Parathyroid adenoma (tissue), 2 donors: ENCODE data around the gene SNUPN.
"Not testable (repeated sequence)": the region's sequence is repeated elsewhere in the genome, so short reads cannot be mapped to it uniquely, and the experiment has no call there.

Experiments used
- H2AFZ ChIP-seq: fragments of 300-600 bp; sonication (generic); one replicate; pipeline ENCODE4 v1.7.0; 2017; ENCODE audit warnings: antibody characterized with exemption, mild to moderate bottlenecking
- H3K27ac ChIP-seq: fragments of 300-600 bp; sonication (generic); one replicate; pipeline ENCODE4 v1.7.0; 2017
- H3K27me3 ChIP-seq: fragments of 300-600 bp; sonication (generic); one replicate; pipeline ENCODE4 v1.7.0; 2017; ENCODE audit warnings: low read length; ENCODE audit not compliant: control insufficient read depth, insufficient read depth
- H3K36me3 ChIP-seq: fragments of 300-600 bp; sonication (generic); one replicate; pipeline ENCODE4 v1.7.0; 2017; ENCODE audit warnings: low read length; ENCODE audit not compliant: control insufficient read depth, insufficient read depth
- H3K4me1 ChIP-seq: fragments of 300-600 bp; sonication (generic); one replicate; pipeline ENCODE4 v1.7.0; 2017; ENCODE audit warnings: control low read depth
- H3K4me2 ChIP-seq: fragments of 300-600 bp; sonication (generic); one replicate; pipeline ENCODE4 v1.7.0; 2017; ENCODE audit warnings: low read length
- H3K4me3 ChIP-seq: fragments of 300-600 bp; sonication (generic); one replicate; pipeline ENCODE4 v1.7.0; 2017; ENCODE audit warnings: low read depth, low read length
- H3K79me2 ChIP-seq: fragments of 300-600 bp; sonication (generic); one replicate; pipeline ENCODE4 v1.7.0; 2017; ENCODE audit warnings: control low read depth
- H3K9ac ChIP-seq: fragments of 300-600 bp; sonication (generic); one replicate; pipeline ENCODE4 v1.7.0; 2017; ENCODE audit warnings: mild to moderate bottlenecking
- H3K9me3 ChIP-seq: fragments of 300-600 bp; sonication (generic); one replicate; pipeline ENCODE4 v1.7.0; 2017; ENCODE audit warnings: low read length; ENCODE audit not compliant: control insufficient read depth
- CTCF ChIP-seq: fragments of 300-600 bp; sonication (generic); IDR thresholded peaks from one replicate; pipeline ENCODE4 v1.7.0; 2017; ENCODE audit warnings: antibody characterized with exemption, mild to moderate bottlenecking
- donor health status: primary hyperparathyroidism.

SNUPN gene

GRCh38 chr15:75590239-75590638 is 35.3 kb downstream of the SNUPN start:
- H3K9me3 ChIP-seq: no peaks in the 10 kb centered on the region
- no peak for TF ChIP-seq CTCF
- H3K4me3 ChIP-seq: no peak overlapping the region
- H3K4me2 ChIP-seq: no peak overlapping the region
- no peak overlapping the region for H2AFZ ChIP-seq
- H3K36me3 ChIP-seq: no peaks in the 10 kb centered on the region
- no peaks in the 10 kb centered on the region for H3K4me1 ChIP-seq
- no peaks in the 10 kb centered on the region for H3K79me2 ChIP-seq
- no peak overlapping the region for H3K27ac ChIP-seq
- H3K27me3 ChIP-seq: no peaks in the 10 kb centered on the region
- H3K9ac ChIP-seq: no peak overlapping the region

GRCh38 chr15:75589071-75589470 is 36.5 kb downstream of the SNUPN start:
- no peak overlapping the region for H3K4me3 ChIP-seq
- no peaks in the 10 kb centered on the region for H3K4me1 ChIP-seq
- no peaks in the 10 kb centered on the region for H3K27me3 ChIP-seq
- H2AFZ ChIP-seq: no peak overlapping the region
- H3K4me2 ChIP-seq: no peak overlapping the region
- H3K36me3 ChIP-seq: no peaks in the 10 kb centered on the region
- no peaks in the 10 kb centered on the region for H3K9me3 ChIP-seq
- H3K27ac ChIP-seq: no peak overlapping the region
- TF ChIP-seq CTCF: no peak
- no peaks in the 10 kb centered on the region for H3K79me2 ChIP-seq
- H3K9ac ChIP-seq: no peak overlapping the region

GRCh38 chr15:75586422-75586821 is 39.1 kb downstream of the SNUPN start:
- not testable (repeated sequence) for H3K79me2 ChIP-seq, H3K36me3 ChIP-seq, H3K9ac ChIP-seq, H3K27ac ChIP-seq, H3K4me1 ChIP-seq, H2AFZ ChIP-seq, H3K4me2 ChIP-seq, H3K4me3 ChIP-seq, H3K9me3 ChIP-seq, H3K27me3 ChIP-seq

- Histone ChIP-seq H3K9ac (no peak overlapping the region), H3K27ac (no peak overlapping the region), H3K36me3 (no peaks in the 10 kb centered on the region), H3K4me3 (no peak overlapping the region), H2AFZ (no peak overlapping the region), H3K79me2 (no peaks in the 10 kb centered on the region), H3K4me2 (no peak overlapping the region), H3K4me1 (no peaks in the 10 kb centered on the region), H3K27me3 (no peaks in the 10 kb centered on the region), H3K9me3 (no peaks in the 10 kb centered on the region)
- TF ChIP-seq CTCF: no peak
These were observed 41.4 kb downstream of the SNUPN start for GRCh38 chr15:75584121-75584520.

- no peak overlapping the region for H3K27ac ChIP-seq
- H3K4me3 ChIP-seq: no peak overlapping the region
- H3K4me2 ChIP-seq: no peak overlapping the region
- no peaks in the 10 kb centered on the region for H3K9me3 ChIP-seq
- H2AFZ ChIP-seq: no peak overlapping the region
- H3K79me2 ChIP-seq: no peaks in the 10 kb centered on the region
- H3K4me1 ChIP-seq: no peaks in the 10 kb centered on the region
- no peak for TF ChIP-seq CTCF
- no peaks in the 10 kb centered on the region for H3K27me3 ChIP-seq
- H3K36me3 ChIP-seq: no peaks in the 10 kb centered on the region
- no peak overlapping the region for H3K9ac ChIP-seq
These were observed 41.8 kb downstream of the SNUPN start for GRCh38 chr15:75583701-75584100.

GRCh38 chr15:75582943-75583342 is 42.6 kb downstream of the SNUPN start:
- H3K4me2 ChIP-seq, H2AFZ ChIP-seq, H3K36me3 ChIP-seq, H3K27ac ChIP-seq, H3K27me3 ChIP-seq, H3K4me1 ChIP-seq, H3K4me3 ChIP-seq, H3K79me2 ChIP-seq, H3K9ac ChIP-seq, H3K9me3 ChIP-seq: not testable (repeated sequence)
